Tibial artery (tissue), 4 donors: Measurements from ENCODE around the gene FAM169A.
A peak's percentile ranks its signal among the peaks of the same experiment; 100 is the strongest.
"Not testable (repeated sequence)": the region's sequence is repeated elsewhere in the genome, so short reads cannot be mapped to it uniquely, and the experiment has no call there.

Experiments
- DNase-seq, 2 donors: peaks; one replicate each; pipeline ENCODE4 v3.0.0-alpha.2; 2019
- H3K27ac ChIP-seq, 2 donors: fragments of 200-600 bp; sonication (generic) in 1 of 2; 1 replicate in 1 of 2; 2 replicates in 1 of 2; pipeline ENCODE4 v1.5.1; 2018 to 2019; ENCODE audit warnings: mild to moderate bottlenecking in 1 of 2
- H3K27me3 ChIP-seq, 2 donors: fragments of 200-600 bp; sonication (generic) in 1 of 2; one replicate each; pipeline versions ENCODE4 v1.5.1 to v1.6.0; 2016 to 2019
- H3K36me3 ChIP-seq, 3 donors: fragments of 200-600 bp; sonication (generic) in 2 of 3; one replicate each; pipeline ENCODE4 v1.5.1; 2016 to 2019; ENCODE audit warnings: mild to moderate bottlenecking in 2 of 3
- H3K4me1 ChIP-seq, 4 donors: fragments of 200-600 bp; sonication (generic) in 2 of 4; 1 replicate in 3 of 4; 2 replicates in 1 of 4; pipeline ENCODE4 v1.5.1; 2016 to 2019
- H3K4me3 ChIP-seq, 2 donors: fragments of 200-600 bp; sonication (generic) in 1 of 2; 1 replicate in 1 of 2; 2 replicates in 1 of 2; pipeline ENCODE4 v1.5.1; 2018 to 2019; ENCODE audit warnings: mild to moderate bottlenecking in 2 of 2
- H3K9me3 ChIP-seq, 3 donors: fragments of 200-600 bp; sonication (generic) in 1 of 3; one replicate each; pipeline ENCODE4 v1.5.1; 2016 to 2019
- intact Hi-C: fragments of 100-400 bp; cut with DNase I; formaldehyde crosslinking; loops from one replicate; pipeline ENCODE4 v1.15.0; 2023; ENCODE audit warnings: low total_unique reads
- TF ChIP-seq, protein P1 (sequence below), 2 experiments: fragments of 200-600 bp in 1 of 2; fragments of 450-650 bp in 1 of 2; IDR thresholded peaks; one replicate each; pipeline ENCODE4 v1.5.1; 2017 to 2019; ENCODE audit warnings: antibody characterized with exemption in 2 of 2, mild to moderate bottlenecking in 1 of 2, moderate library complexity in 1 of 2

FAM169A gene

DNA sequence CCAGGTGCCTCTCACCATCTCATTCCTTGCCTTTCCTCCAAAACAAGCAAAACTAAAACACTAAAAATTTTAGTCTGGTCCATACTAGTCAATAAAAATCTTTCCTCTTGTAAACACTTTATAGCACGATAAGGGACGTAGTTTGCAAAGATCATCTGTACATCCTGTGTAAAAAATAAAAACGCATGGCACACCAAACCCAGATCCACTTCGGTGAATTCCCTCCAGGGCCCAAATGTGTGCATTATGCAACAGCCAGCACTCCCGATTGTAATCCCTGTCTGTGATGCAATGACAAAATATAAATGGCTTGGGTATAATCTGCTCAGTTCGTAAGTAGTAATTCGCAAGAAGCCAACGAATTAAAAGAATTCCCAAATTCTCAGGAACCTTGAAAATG is 1.4 kb downstream of the FAM169A start:
- no peak for DNase-seq
- Histone ChIP-seq H3K4me3 (no peak overlapping the region), H3K36me3 (no peaks in the 10 kb centered on the region), H3K27me3 (peaks cover 0 to 35% of the 10 kb centered on the region in 2 donors), H3K27ac (no peak overlapping the region), H3K9me3 (no peaks in the 10 kb centered on the region), H3K4me1 (peaks cover 0 to 15% (median 11%) of the 10 kb centered on the region in 4 donors)
- intact Hi-C loops: no loop called here
- TF ChIP-seq, protein P1, sequence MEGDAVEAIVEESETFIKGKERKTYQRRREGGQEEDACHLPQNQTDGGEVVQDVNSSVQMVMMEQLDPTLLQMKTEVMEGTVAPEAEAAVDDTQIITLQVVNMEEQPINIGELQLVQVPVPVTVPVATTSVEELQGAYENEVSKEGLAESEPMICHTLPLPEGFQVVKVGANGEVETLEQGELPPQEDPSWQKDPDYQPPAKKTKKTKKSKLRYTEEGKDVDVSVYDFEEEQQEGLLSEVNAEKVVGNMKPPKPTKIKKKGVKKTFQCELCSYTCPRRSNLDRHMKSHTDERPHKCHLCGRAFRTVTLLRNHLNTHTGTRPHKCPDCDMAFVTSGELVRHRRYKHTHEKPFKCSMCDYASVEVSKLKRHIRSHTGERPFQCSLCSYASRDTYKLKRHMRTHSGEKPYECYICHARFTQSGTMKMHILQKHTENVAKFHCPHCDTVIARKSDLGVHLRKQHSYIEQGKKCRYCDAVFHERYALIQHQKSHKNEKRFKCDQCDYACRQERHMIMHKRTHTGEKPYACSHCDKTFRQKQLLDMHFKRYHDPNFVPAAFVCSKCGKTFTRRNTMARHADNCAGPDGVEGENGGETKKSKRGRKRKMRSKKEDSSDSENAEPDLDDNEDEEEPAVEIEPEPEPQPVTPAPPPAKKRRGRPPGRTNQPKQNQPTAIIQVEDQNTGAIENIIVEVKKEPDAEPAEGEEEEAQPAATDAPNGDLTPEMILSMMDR (IDR thresholded peaks at IDR 0.05): no peak

DNA sequence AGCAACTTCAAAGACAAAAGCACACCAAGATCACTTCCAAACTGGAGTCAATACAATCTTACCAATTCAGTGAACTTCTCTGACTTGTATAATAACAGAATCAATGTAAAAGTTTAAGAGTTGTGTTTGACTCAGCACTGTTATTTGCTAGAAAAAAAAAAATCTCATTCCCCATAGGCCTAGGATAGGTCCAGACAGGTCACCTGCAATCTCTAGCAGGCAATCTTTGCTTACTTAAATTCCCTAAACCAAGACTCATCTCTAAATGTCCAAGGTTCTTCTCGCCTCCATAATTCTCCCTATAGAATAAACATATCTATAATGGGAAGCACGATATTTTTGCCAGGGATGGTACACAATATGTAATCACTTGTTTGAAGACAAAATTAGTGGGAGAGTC is 2.5 kb downstream of the FAM169A start:
- intact Hi-C loops: no loop called here
- H3K27me3 ChIP-seq: peaks cover 0 to 35% of the 10 kb centered on the region in 2 donors
- no peak overlapping the region for H3K27ac ChIP-seq
- H3K9me3 ChIP-seq: no peaks in the 10 kb centered on the region
- TF ChIP-seq, protein P1 (IDR thresholded peaks at IDR 0.05): no peak
- H3K36me3 ChIP-seq: no peaks in the 10 kb centered on the region
- peaks cover 0 to 15% (median 11%) of the 10 kb centered on the region in 4 donors for H3K4me1 ChIP-seq
- no peak overlapping the region for H3K4me3 ChIP-seq
- no peak for DNase-seq

DNA sequence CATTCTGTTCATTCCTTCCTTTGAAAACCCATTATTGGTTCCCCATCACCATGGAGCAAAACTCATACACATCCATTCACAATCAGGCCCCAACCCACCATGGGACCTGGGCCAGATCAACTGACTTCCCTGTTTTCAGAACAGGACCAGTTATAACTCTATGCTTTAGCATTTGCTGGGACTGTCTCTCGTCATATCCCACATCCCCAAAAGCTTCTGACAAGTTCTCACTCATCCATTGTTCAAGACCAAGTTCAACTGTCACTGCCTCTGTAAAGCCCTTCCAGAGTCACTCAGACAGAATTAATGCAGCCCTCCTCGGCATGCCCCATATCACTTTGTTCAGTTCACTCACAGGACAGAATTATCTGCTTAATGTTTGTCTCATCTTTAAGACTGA is 4.0 kb downstream of the FAM169A start:
- intact Hi-C loops: no loop called here
- DNase-seq: no peak

DNA sequence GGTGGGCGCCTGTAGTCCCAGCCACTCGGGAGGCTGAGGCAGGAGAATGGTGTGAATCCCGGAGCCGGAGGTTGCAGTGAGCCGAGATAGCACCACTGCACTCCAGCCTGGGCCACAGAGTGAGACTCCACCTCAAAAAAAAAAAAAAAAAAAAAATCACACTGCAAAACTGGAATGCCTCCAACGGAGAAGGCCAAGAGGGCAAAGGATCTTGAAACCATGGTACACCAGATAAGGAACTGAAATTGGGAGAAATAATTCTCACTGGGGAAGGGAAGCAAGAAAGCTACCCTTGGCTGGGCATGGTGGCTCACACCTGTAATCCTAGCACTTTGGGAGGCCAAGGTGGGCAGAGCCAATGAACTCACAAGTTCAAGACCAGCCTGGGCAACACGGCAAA is 9.2 kb downstream of the FAM169A start:
- intact Hi-C loops, H3K27me3 ChIP-seq, H3K36me3 ChIP-seq, H3K4me1 ChIP-seq, H3K9me3 ChIP-seq, DNase-seq, H3K4me3 ChIP-seq, H3K27ac ChIP-seq: not testable (repeated sequence)

More for the DNA sequence above, 4.0 kb downstream of the FAM169A start:
- TF ChIP-seq, protein P1 (IDR thresholded peaks at IDR 0.05): no peak
- no peaks in the 10 kb centered on the region for H3K36me3 ChIP-seq
- H3K4me3 ChIP-seq: no peak overlapping the region
- H3K4me1 ChIP-seq: peaks cover 0 to 15% (median 11%) of the 10 kb centered on the region in 4 donors
- H3K27ac ChIP-seq: no peak overlapping the region
- peaks cover 0 to 31% of the 10 kb centered on the region in 2 donors for H3K27me3 ChIP-seq
- H3K9me3 ChIP-seq: no peaks in the 10 kb centered on the region

DNA sequence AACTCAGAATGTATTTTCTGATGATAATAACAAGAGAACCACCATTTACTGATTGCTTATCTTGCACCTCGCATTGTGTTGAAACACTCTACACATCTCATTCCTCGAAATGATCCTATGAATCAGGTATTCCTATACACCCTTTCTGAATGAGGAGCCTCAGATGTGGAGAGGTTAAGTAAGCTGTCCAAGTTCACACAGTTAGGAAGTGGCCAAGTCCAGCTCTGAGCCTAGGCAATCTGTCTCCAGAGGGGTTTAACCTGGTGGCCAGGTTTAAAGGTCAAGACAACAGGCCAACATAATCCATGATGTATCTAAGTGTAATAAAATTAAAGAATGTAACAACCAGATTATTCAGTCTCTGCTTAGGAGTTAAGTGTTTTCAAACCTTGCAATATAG is 12.9 kb downstream of the FAM169A start:
- no peak for DNase-seq
- Histone ChIP-seq H3K4me1 (peaks cover 0 to 9% (median 0%) of the 10 kb centered on the region in 4 donors), H3K36me3 (no peaks in the 10 kb centered on the region), H3K27me3 (no peaks in the 10 kb centered on the region), H3K9me3 (no peaks in the 10 kb centered on the region), H3K4me3 (no peak overlapping the region), H3K27ac (no peak overlapping the region)
- TF ChIP-seq, protein P1 (IDR thresholded peaks at IDR 0.05): no peak
- intact Hi-C loops: no loop called here

DNA sequence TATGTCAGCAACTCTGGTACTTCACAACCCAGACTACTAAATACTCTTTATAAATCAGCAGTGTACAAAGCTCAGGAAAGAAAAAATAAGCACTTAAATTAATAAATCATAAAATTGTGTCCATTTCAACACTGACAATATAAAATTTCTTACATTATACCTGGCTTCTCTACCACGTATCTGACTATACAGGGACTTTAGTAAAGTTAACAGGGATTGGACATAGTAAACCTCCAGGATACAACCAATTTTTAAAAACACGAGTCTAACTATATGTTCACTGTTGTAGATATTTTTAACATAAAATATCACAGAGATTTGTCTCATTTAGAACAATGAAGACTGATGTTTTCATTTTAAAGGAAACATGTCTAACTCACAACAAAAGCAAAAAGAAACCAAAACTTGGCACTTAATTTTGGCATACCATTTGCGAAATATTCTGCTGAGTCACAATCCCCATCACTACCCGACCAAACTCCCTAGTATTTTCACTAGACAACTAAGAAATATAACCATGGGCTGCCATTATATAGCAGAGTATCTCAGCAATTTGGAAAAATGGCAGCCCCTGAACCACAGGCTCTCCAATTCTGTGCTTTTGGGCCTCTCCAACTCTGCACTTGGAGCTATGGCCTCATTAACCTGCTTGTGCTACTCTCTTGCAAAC is 14.4 kb downstream of the FAM169A start:
- Histone ChIP-seq H3K36me3 (no peaks in the 10 kb centered on the region), H3K4me3 (no peak overlapping the region), H3K4me1 (peaks cover 0 to 9% (median 0%) of the 10 kb centered on the region in 4 donors), H3K27me3 (no peaks in the 10 kb centered on the region), H3K27ac (peak overlapping the region in 1 of 2 donors; percentile 6), H3K9me3 (no peaks in the 10 kb centered on the region)
- DNase-seq: no peak
- TF ChIP-seq, protein P1 (IDR thresholded peaks at IDR 0.05): no peak
- intact Hi-C loops: no loop called here
